Smooth muscle cell (in vitro differentiated cells): ENCODE results near the gene UGT1A4. TPM values are rescaled to one million over a fixed set of nuclear protein-coding genes. Genes with fewer than 3 reads are reported as not detected.

Experiments
- DNase-seq: peaks from one replicate; lab custom pipeline; 2025; ENCODE audit not compliant: unreplicated experiment; lab: John Stamatoyannopoulos, UW
- H2AFZ ChIP-seq: fragments of 200-600 bp; sonication (generic); 2 replicates; pipeline ENCODE4 v1.6.0; 2016; ENCODE audit warnings: antibody characterized with exemption, low read depth, mild to moderate bottlenecking
- H3F3A ChIP-seq: fragments of 200-600 bp; sonication (generic); 2 replicates; pipeline ENCODE4 v1.6.0; 2017; ENCODE audit warnings: antibody characterized with exemption, low read depth
- H3K27ac ChIP-seq: fragments of 200-600 bp; sonication (generic); 2 replicates; pipeline ENCODE4 v1.5.1; 2016; ENCODE audit warnings: low read depth, mild to moderate bottlenecking
- H3K27me3 ChIP-seq: fragments of 200-600 bp; sonication (generic); 2 replicates; pipeline ENCODE4 v1.6.1; 2016; ENCODE audit warnings: low read depth, mild to moderate bottlenecking
- H3K36me3 ChIP-seq: fragments of 200-600 bp; sonication (generic); 2 replicates; pipeline ENCODE4 v1.5.1; 2016; ENCODE audit warnings: low read depth
- H3K4me1 ChIP-seq: fragments of 200-600 bp; sonication (generic); 2 replicates; pipeline ENCODE4 v1.5.1; 2016; ENCODE audit warnings: low read depth
- H3K4me2 ChIP-seq: fragments of 200-600 bp; sonication (generic); 2 replicates; pipeline ENCODE4 v1.6.0; 2016; ENCODE audit warnings: mild to moderate bottlenecking
- H3K4me3 ChIP-seq: fragments of 200-600 bp; sonication (generic); 2 replicates; pipeline ENCODE4 v1.5.1; 2016; ENCODE audit warnings: mild to moderate bottlenecking
- H3K79me2 ChIP-seq: fragments of 200-600 bp; sonication (generic); 2 replicates; pipeline ENCODE4 v1.6.0; 2016; ENCODE audit warnings: low read depth, mild to moderate bottlenecking
- H3K9ac ChIP-seq: fragments of 200-600 bp; sonication (generic); 2 replicates; pipeline ENCODE4 v1.6.0; 2016; ENCODE audit warnings: low read depth
- H3K9me3 ChIP-seq: fragments of 200-600 bp; sonication (generic); replicated peaks from 2 replicates; pipeline ENCODE4 v1.5.1; 2016; ENCODE audit warnings: low read depth
- H4K20me1 ChIP-seq: fragments of 200-600 bp; sonication (generic); 2 replicates; pipeline ENCODE4 v1.6.0; 2016; ENCODE audit warnings: low read depth
- WGBS: methylation state at CpG from one replicate; pipeline ENCODE4 v1.1.7; 2016; ENCODE audit warnings: low lambda C conversion rate; 5-methylcytosine and 5-hydroxymethylcytosine counted together
- polyA plus RNA-seq: library from polyadenylated mRNA; unstranded; fragments of >200 nt; fragmentation: Nextera tagmentation; extraction: Ambion mirVana; gene quantifications from 2 replicates; pipeline ENCODE4 v1.2.1, GENCODE V29; 2016
- total RNA-seq: library from RNA; depleted of rRNA; stranded (reverse); fragments of >200 nt; gene quantifications from 2 replicates; pipeline ENCODE4 v1.2.3, GENCODE V29; 2014
- TF ChIP-seq, protein P1 (sequence below): fragments of 200-600 bp; sonication (generic); IDR thresholded peaks from 2 replicates; pipeline ENCODE4 v1.5.1; 2017; ENCODE audit warnings: borderline replicate concordance, mild to moderate bottlenecking, antibody characterized with exemption; ENCODE audit not compliant: insufficient read depth, poor library complexity, severe bottlenecking

Gene UGT1A4
- total and polyA plus RNA-seq, 2 experiments from 2014 or later, result not detected

GRCh38 chr2:233689501-233689900, 29.0 kb upstream of the UGT1A4 start:
- H3K36me3 ChIP-seq, result no peaks in the 10 kb centered on the region
- H3K9me3 ChIP-seq, result no peaks in the 10 kb centered on the region
- 59% methylated on average over 3 of the region's 3 CpGs for WGBS
- no peak overlapping the region for H3K27ac ChIP-seq
- no peak overlapping the region for H3K4me2 ChIP-seq
- no peaks in the 10 kb centered on the region for H3K4me1 ChIP-seq
- no peak overlapping the region for H3K4me3 ChIP-seq
- H3K79me2 ChIP-seq, result no peaks in the 10 kb centered on the region
- H3K9ac ChIP-seq, result no peak overlapping the region
- DNase-seq, result no peak
- no peaks in the 10 kb centered on the region for H3F3A ChIP-seq
- TF ChIP-seq, protein P1, sequence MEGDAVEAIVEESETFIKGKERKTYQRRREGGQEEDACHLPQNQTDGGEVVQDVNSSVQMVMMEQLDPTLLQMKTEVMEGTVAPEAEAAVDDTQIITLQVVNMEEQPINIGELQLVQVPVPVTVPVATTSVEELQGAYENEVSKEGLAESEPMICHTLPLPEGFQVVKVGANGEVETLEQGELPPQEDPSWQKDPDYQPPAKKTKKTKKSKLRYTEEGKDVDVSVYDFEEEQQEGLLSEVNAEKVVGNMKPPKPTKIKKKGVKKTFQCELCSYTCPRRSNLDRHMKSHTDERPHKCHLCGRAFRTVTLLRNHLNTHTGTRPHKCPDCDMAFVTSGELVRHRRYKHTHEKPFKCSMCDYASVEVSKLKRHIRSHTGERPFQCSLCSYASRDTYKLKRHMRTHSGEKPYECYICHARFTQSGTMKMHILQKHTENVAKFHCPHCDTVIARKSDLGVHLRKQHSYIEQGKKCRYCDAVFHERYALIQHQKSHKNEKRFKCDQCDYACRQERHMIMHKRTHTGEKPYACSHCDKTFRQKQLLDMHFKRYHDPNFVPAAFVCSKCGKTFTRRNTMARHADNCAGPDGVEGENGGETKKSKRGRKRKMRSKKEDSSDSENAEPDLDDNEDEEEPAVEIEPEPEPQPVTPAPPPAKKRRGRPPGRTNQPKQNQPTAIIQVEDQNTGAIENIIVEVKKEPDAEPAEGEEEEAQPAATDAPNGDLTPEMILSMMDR, result no peak
- no peaks in the 10 kb centered on the region for H3K27me3 ChIP-seq
- H2AFZ ChIP-seq, result no peak overlapping the region
- no peaks in the 10 kb centered on the region for H4K20me1 ChIP-seq

GRCh38 chr2:233690444-233690843, 28.1 kb upstream of the UGT1A4 start:
- Histone ChIP-seq H3K27me3 (no peaks in the 10 kb centered on the region), H2AFZ (no peak overlapping the region), H4K20me1 (no peaks in the 10 kb centered on the region), H3K4me1 (no peaks in the 10 kb centered on the region), H3K27ac (no peak overlapping the region), H3F3A (no peaks in the 10 kb centered on the region), H3K79me2 (no peaks in the 10 kb centered on the region), H3K9me3 (no peaks in the 10 kb centered on the region), H3K4me2 (no peak overlapping the region), H3K36me3 (no peaks in the 10 kb centered on the region), H3K4me3 (no peak overlapping the region), H3K9ac (no peak overlapping the region)
- 87% methylated on average over 4 of the region's 4 CpGs for WGBS
- DNase-seq, result no peak
- TF ChIP-seq, protein P1, result no peak

DNA sequence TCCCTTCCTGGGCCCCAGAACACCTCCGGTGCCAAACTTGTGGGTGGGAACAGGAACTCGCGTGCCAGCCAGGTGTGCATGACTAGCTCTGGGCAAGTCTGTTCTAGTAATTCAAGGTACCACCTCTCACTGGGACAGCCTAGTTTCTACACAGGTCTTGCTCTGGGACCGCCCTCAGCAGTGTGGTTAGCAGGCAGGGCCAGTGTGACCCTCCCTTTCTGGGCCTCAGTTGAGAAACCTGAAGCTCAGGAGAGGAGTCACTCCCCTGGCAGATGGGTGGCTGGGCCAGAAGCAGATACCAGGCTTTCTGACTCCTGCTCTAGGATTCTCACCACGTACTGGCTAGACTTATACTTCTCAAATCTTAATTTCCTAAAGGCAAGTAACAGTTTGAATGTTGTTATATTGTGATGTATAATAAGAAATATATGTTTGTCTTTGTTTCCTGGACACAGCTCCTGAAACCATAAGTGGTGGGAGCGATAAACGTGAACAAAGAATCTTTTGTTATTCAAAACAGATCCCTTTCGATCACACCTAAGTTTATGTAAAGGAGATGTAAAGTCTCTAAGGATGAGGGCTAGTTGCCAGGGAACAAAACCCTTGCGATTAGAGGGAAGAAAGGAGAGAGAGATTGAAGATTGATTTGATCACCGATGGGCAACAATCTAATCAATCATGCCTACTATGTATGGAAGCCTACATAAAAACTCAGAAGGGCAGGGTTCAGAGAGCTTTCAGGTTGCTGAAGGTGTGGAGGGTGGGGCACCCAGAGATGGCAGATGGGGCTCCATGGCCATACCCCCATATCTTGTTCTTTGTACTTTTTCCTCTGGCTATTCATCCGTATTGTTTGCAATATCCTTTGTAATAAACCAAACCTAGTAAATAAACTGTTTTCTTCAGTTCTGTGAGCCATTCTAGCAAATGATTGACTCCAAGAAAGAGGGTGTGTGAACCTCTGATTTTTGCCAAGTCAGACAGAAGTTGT, 26.8 kb upstream of the UGT1A4 start:
- no peak overlapping the region for H2AFZ ChIP-seq
- no peak overlapping the region for H3K27ac ChIP-seq

More for the DNA sequence above, 26.8 kb upstream of the UGT1A4 start:
- Histone ChIP-seq H3K79me2 (no peaks in the 10 kb centered on the region), H3K4me3 (no peak overlapping the region), H3K9ac (no peak overlapping the region), H3F3A (no peaks in the 10 kb centered on the region), H3K36me3 (no peaks in the 10 kb centered on the region), H3K4me2 (no peak overlapping the region), H3K4me1 (no peaks in the 10 kb centered on the region), H3K9me3 (no peaks in the 10 kb centered on the region), H3K27me3 (no peaks in the 10 kb centered on the region), H4K20me1 (no peaks in the 10 kb centered on the region)
- no peak for DNase-seq
- 88% methylated on average over 11 of the region's 11 CpGs for WGBS
- TF ChIP-seq, protein P1, result no peak
